Measurements from ENCODE around the gene GDF2.

DNA sequence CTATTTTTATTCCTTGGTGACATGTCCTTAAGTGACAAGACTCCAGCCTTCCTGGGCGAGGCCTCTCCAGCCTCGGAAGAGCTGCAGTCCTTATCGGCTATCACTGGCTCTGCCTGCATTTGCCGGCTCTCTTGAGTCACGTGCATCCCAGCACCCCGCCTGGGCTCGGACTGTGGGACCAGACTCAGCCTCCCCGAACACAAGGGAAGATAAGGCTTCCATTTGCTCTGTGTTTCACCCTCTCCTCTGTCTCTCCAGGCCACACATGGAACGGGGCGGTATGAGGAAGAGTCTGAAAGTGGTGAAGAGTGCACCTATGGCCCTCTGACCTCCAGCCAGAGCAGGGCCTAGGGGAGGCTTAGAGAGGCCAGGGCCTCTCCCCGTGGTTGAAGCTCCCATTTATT lies 4.7 kb downstream of the GDF2 start:
- TF ChIP-seq POLR2A (IDR thresholded peaks at IDR 0.05): no peak
- TF ChIP-seq, protein P1, sequence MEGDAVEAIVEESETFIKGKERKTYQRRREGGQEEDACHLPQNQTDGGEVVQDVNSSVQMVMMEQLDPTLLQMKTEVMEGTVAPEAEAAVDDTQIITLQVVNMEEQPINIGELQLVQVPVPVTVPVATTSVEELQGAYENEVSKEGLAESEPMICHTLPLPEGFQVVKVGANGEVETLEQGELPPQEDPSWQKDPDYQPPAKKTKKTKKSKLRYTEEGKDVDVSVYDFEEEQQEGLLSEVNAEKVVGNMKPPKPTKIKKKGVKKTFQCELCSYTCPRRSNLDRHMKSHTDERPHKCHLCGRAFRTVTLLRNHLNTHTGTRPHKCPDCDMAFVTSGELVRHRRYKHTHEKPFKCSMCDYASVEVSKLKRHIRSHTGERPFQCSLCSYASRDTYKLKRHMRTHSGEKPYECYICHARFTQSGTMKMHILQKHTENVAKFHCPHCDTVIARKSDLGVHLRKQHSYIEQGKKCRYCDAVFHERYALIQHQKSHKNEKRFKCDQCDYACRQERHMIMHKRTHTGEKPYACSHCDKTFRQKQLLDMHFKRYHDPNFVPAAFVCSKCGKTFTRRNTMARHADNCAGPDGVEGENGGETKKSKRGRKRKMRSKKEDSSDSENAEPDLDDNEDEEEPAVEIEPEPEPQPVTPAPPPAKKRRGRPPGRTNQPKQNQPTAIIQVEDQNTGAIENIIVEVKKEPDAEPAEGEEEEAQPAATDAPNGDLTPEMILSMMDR (IDR thresholded peaks at IDR 0.05 in 4 of 5, conservative IDR thresholded peaks at IDR 0.05 in 1 of 5): no peak
